Fibroblast of mammary gland (primary cell): ENCODE measurements around the gene TRAFD1.
A peak's percentile ranks its signal among the peaks of the same experiment; 100 is the strongest.
"Not testable (repeated sequence)": the region's sequence is repeated elsewhere in the genome, so short reads cannot be mapped to it uniquely, and the experiment has no call there.

Source experiments
- DNase-seq: peaks from one replicate; pipeline ENCODE4 v3.0.0-alpha.2; 2010; ENCODE audit warnings: low read depth
- H3K4me3 ChIP-seq: 2 replicates; pipeline ENCODE4 v1.5.1; 2011; ENCODE audit warnings: low read depth, mild to moderate bottlenecking, low read length, moderate library complexity; ENCODE audit not compliant: control insufficient read depth
- TF ChIP-seq, protein P1 (sequence below): conservative IDR thresholded peaks from 2 replicates; pipeline ENCODE4 v1.5.1; 2011; ENCODE audit warnings: low read depth, low read length, inconsistent platforms; ENCODE audit not compliant: control insufficient read depth, insufficient read depth

Gene TRAFD1

DNA sequence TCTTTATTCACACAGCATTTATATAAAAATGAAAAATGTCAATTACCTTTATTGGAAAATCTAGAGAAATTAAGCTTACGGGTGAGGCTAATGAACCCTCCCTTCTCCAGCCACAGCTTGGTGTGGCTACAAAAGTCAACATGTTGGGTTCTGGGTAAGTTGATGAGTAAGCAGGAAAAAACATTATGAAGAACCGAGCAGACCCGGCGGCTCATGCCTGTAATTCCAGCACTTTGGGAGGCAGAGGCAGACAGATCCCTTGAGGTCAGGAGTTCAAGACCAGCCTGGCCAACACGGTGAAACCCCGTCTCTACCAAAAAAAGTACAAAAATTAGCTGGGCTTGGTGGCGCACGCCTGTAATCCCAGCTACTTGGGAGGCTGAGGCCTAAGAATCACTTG is 27.7 kb upstream of the TRAFD1 start:
- TF ChIP-seq, protein P1, sequence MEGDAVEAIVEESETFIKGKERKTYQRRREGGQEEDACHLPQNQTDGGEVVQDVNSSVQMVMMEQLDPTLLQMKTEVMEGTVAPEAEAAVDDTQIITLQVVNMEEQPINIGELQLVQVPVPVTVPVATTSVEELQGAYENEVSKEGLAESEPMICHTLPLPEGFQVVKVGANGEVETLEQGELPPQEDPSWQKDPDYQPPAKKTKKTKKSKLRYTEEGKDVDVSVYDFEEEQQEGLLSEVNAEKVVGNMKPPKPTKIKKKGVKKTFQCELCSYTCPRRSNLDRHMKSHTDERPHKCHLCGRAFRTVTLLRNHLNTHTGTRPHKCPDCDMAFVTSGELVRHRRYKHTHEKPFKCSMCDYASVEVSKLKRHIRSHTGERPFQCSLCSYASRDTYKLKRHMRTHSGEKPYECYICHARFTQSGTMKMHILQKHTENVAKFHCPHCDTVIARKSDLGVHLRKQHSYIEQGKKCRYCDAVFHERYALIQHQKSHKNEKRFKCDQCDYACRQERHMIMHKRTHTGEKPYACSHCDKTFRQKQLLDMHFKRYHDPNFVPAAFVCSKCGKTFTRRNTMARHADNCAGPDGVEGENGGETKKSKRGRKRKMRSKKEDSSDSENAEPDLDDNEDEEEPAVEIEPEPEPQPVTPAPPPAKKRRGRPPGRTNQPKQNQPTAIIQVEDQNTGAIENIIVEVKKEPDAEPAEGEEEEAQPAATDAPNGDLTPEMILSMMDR: no peak
- peak; percentile 38 for DNase-seq
- no peak overlapping the region for H3K4me3 ChIP-seq

DNA sequence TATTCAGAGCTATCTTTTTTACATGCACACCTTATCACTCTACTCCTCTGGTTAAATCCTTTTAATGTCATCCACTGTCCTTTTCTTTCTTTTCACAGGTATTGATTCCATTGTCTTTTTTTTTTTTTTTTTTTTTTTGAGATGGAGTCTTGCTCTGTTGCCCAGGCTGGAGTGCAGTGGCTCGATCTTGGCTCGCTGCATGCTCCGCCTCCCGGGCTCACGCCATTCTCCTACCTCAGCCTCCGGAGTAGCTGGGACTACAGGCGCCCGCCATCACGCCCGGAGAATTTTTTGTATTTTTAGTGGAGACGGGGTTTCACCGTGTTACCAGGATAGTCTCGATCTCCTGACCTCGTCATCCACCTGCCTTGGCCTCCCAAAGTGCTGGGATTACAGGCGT is 24.9 kb upstream of the TRAFD1 start:
- DNase-seq, H3K4me3 ChIP-seq: not testable (repeated sequence)

DNA sequence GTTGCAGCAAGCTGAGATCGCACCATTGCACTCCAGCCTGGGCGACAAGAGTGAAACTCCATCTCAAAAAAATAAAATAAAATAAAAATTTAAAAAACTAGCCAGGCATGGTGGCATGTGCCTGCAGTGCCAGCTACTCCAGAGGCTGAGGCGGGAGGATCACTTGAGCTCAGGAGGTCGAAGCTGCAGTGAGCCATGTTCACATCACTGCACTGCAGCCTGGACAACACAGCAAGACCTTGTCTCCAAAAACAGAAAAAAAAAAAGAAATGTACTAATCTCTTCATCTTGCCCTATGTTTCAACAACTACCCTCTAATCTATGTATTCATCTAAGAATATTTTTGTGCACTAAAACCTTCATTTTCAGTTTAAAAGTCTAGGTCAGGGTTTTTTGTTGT is 23.2 kb upstream of the TRAFD1 start:
- no peak overlapping the region for H3K4me3 ChIP-seq
- TF ChIP-seq, protein P1: no peak
- DNase-seq: no peak

DNA sequence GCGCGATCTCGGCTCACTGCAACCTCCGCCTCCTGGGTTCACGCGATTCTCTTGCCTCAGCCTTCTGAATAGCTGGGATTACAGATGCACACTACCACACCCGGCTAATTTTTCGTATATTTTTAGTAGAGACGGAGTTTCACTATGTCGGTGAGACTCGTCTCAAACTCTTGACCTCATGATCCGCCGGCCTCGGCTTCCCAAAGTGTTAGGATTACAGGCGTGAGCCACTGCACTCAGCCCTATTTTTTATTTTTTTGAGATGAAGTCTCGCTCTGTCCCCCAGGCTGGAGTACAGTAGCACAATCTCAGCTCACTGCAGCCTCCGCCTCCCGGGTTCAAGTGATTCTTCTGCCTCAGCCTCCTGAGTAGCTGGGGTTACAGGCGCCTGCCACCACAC is 22.6 kb upstream of the TRAFD1 start:
- DNase-seq, H3K4me3 ChIP-seq: not testable (repeated sequence)

DNA sequence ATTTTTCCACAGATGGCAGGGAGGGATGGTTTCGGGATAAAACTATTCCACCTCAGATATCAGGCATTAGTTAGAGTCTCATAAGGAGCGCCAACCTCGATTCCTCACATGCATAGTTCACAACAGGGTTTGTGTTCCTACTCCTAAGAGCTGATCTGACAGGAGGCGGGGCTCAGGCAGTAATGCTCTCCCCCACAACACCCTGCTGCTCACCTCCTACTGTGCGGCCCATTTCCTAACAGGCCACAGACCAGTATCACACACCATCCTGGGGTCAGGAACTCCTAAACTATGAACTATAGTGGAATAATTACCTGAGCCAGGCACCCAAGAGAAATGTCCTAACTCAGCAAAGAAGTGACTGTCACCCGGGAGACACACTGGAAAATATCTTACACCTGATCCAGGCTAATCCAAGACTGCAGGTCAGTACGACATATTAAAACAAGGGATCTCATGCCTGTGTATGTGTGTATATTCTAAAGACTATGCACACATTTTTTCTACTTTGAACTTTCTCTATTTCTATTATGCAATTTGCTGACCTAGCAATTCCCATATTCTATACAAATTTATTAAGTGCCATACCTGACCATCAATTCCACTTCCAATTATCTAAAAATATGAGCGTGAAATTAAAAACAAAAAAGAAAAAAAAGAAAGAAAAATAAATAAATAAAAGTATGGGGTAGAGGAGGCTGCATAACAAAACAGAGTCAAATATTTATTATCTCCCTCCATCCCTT is 21.4 kb upstream of the TRAFD1 start:
- H3K4me3 ChIP-seq: no peak overlapping the region
- DNase-seq: no peak
- TF ChIP-seq, protein P1: no peak

DNA sequence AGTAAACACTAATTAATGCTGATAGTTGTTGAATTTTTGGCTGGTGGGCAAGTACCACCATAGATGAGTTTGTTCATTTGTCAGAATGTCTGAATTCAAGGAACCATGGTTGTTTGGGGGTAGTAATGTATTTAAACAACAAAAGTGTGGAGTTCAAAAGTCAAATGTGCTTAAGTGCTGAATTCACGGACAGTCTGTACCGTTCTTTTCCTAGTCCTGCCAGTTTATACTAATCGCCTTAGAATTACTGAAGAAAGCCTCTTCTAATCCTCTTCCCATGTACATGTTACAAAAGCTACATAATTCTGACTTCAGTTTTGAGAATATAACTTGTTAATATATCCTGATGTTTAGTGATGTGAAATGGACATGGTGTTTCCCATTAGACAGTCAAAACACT is 19.5 kb upstream of the TRAFD1 start:
- no peak for DNase-seq
- TF ChIP-seq, protein P1: no peak
- no peak overlapping the region for H3K4me3 ChIP-seq

DNA sequence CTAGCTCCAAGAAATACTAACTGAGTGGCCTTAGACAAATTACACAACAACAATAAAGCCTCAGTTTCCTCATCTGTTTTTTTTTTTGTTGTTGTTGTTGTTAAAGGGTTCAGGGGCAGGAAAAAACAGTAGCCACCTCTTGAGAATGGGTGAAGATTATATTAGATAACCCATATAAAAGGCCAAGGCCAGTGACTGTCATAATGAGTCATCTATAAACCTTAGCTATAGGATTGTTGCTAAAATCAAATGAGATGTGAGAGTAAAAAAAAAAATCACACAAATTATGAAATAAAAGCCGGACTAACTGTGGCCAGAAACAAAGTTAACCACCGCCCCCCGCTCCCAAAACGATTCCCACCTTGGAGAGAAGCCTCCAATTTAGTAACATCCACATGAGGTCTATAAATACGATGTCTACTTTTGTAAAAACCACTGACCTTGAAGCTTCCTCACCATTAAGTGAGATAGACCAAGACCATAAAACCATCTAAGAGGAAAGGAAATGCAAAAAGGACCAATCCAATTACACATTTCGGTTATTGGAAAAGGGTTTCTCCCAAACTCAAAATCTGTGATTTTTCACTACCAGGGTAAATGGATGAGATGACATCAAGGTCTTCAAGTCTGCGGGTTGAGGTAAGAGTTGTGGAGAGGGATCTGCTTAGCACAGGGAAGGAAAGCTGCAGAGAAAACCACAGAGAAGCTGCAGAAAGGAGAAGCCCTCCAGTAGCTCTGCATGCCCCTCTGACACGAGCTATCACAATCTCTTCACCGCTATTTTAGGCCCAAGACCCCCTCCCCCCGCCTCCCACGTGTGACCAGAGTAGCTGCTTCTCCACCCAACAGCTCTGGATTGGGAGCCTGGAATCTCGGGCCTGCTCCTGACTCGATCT is 17.8 kb upstream of the TRAFD1 start:
- DNase-seq: no peak
- H3K4me3 ChIP-seq: peak overlapping the region; percentile 95
- TF ChIP-seq, protein P1: no peak
